HepG2 (cell line): ENCODE measurements around the gene GPBP1.

Experiments used
- CSRNP1 ChIP-seq: sonication (generic); formaldehyde crosslinking; IDR thresholded peaks from 2 replicates; pipeline ENCODE4 v1.8.1; 2023; ENCODE audit warnings: mild to moderate bottlenecking, missing genetic modification reagents
- ZKSCAN8 ChIP-seq: IDR thresholded peaks from 2 replicates; pipeline ENCODE4 v1.6.1; 2016; ENCODE audit warnings: borderline replicate concordance, missing genetic modification reagents, missing compliant biosample characterization
- ZNF710 ChIP-seq: sonication (generic); formaldehyde crosslinking; IDR thresholded peaks from 2 replicates; pipeline ENCODE4 v1.5.0; 2020; ENCODE audit warnings: mild to moderate bottlenecking, missing genetic modification reagents, borderline replicate concordance

DNA sequence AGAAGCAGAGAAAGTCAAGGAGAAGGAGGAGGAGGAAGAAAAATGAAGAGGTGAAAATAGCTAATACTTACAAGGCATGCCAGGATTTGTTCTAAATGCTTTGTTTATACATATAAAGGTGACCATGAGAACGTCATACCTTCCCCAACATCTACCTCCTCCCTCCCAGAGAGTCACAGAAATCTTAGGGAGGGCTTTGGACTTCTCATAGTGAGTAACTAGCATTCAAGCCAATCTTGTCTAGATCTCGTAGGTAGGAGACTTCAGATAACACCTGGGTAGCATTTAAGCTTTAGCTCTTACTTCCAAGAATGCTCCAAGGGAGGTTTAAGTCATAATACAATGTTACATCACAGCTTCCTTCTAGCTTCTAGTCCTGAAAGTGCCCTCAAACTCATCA lies 36.5 kb upstream of the GPBP1 start:
- TF ChIP-seq ZNF710 (CRISPR knock-in tag) = no peak
- no peak for TF ChIP-seq ZKSCAN8 (CRISPR knock-in tag)
- no peak for TF ChIP-seq CSRNP1
